Mesenteric fat pad (tissue), 1 donor: ENCODE measurements around the gene TET3. TPM values are rescaled to one million over a fixed set of nuclear protein-coding genes. Genes with fewer than 3 reads are reported as not detected.

Source experiments
- DNase-seq: peaks from one replicate; pipeline ENCODE4 v3.0.0-alpha.2; 2020; ENCODE audit warnings: low spot score
- total RNA-seq: library from RNA; stranded (reverse); fragmentation: NEBNext Ultra II Directional; extraction: Animal tissue kit (Norgen Biotek cat#: 25700); gene quantifications from one replicate; pipeline ENCODE4 v1.2.1, GENCODE V29; 2021
- donor health status: DM: yes; HTN: yes; CAD: no.

TET3 gene
- total RNA-seq, 1 donor from 2014 or later: 12.0 TPM

DNA sequence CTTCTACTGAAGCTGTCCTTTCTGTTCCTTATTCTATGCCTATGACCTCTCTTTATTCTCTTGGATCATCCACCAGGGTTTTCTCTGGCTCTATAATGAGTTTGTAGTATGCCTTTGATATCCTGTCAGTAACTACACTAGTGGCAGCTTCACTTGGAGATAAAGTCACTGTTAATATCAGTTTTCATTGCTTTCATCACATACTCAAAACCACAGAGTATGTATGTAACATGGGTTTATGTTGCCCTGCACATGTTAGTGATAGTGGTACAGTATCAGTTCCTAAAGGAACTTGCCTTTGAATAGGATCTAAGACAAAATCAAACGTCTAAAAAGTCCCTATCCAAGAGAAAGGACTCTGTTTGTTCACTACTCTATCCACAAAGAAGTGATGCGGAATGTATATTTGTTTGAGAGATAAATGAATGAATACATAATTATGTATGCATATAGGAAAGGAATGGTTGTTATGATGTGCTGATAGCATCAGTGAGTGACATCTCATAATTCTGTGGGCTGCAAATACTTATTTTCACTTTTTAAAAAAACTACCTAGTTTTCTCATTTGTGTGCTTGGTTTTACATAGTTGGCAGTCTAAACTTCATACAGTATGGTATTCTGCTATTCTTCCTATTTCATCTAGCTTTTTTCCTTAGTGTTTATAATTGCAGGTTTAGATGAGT lies 45.1 kb downstream of the TET3 start:
- no peak for DNase-seq

DNA sequence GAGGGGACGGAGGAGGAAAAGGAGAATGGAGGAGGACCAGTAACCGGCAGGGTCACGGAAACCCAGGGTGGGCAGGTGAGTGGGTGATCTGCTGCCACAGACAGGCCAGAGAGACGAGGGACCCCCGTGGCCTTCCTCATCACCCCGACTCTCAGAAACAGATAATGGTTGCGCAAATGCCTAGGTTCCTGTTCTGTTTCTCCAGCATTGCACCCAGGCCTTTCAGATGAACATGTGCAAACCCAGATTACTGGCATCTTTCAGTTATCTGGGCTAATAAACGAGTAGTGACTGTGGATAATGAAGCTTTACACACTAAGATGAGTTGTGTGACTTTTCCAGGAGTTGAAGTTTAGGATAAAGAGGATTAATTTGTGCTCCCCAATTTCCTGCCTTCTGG lies 46.5 kb downstream of the TET3 start:
- DNase-seq: no peak

DNA sequence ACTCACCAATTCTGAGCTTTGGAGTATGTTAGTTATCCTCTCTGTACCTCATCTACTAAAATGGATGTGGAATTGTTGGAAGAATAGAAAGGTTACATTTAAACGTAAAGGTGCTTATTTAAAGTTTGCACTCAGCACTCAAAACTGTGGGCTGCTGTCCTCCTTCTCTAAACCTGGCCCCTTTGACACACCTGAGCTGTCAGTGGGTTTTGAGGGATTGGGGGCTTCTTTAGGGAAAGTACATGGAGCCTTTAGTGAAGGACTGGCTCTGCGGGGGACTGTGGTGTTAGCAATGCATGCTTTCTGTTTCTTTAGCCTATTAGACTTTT lies 47.2 kb downstream of the TET3 start:
- no peak for DNase-seq

DNA sequence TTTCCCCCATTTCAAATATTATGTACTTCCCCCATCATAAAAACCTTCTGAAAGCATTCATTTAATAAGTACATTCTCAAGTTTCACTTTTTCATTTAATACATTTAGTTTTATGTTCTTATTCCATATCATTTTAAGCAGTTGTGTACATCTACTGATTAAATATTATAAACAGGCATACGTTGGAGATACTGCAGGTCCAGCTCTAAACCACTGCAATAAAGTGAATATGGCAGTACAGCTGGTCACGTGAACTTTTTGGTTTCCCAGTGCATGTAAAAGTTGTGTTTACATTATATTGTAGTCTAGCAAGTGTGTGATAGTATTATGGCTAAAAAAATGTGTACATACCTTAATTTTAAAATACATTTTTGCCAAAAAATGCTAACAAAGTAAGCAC lies 48.7 kb downstream of the TET3 start:
- no peak for DNase-seq

Other genes starting within 250 kb of the TET3 start
- gene TPRKB, start 247.6 kb upstream of the TET3 start, total RNA-seq: 22.1 TPM
- gene DUSP11, start 204.8 kb upstream of the TET3 start, total RNA-seq: 14.8 TPM
- not detected for gene C2orf78, start 200.7 kb upstream of the TET3 start, total RNA-seq
- 25.6 TPM for gene STAMBP, start 155.9 kb upstream of the TET3 start, total RNA-seq
- gene ACTG2, start 91.9 kb upstream of the TET3 start, total RNA-seq: 13.2 TPM
- gene DGUOK, start 58.0 kb upstream of the TET3 start, total RNA-seq: 44.2 TPM
- gene BOLA3, start 163.0 kb downstream of the TET3 start, total RNA-seq: 42.2 TPM
- 109 TPM for gene MOB1A, start 194.0 kb downstream of the TET3 start, total RNA-seq
- 47.4 TPM for gene MTHFD2, start 213.7 kb downstream of the TET3 start, total RNA-seq